Measurements from ENCODE around the gene KIF5B. TPM values are rescaled to one million over a fixed set of nuclear protein-coding genes. Genes with fewer than 3 reads are reported as not detected.

Gene KIF5B
- total RNA-seq = 219 and 225 TPM in 2 replicates

DNA sequence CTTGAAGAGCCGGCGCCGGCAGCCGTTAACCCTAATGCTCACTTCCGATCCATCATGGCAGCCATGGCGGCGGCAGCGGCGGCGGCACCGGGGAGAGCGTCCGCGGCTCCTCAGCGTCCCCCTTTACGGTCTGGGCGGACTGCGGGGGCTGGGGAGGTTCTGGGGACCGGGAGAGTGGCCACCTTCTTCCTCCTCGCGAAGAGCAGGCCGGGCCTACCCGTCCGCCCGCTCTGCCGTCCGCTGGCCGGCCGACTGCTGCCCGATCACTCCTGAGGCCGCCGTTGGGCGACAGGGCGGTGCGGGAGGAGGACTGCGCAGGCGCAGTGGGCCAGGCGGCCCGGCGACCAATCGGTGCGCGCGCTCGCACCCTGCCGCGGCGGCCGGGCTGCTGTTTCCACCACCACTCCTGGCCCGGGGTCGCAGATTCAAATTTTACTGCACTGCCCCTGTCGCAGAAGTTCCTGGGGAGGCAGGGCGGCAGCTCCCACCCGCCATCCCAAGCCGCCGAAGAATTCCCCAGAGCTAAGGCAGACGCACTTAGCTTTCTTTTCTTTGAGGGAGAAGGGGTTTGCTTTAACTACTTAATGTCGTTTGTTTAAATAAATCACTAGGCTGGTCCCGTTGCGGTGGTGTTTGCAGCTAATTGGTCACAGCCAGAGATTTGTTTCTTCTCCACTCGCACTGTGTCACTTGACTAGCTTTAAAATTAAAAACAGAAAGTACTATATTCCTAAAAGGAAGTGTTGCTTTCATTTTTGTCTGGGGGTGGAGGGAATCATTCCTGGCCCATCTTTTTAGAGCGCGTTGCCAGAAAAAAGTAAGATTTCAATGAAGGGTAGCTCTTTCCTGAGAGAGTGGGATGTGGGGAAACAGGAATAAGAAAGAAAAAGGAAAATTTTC, at the start of gene KIF5B:
Gene KIF5B (minus strand): TSS at position 290 of the 900 bp plus-strand sequence. CDS start 452 bp downstream, outside the sequence.

Other genes with a start within 250 kb of the KIF5B start
- 28.0 and 33.6 TPM in 2 replicates for gene ARHGAP12, start 127.6 kb downstream of the KIF5B start, total RNA-seq